Vagina (tissue), 2 donors: Measurements from ENCODE around the gene GAS7. TPM values are rescaled to one million over a fixed set of nuclear protein-coding genes. Genes with fewer than 3 reads are reported as not detected.

Source experiments
- DNase-seq, 2 donors: peaks; one replicate each; pipeline ENCODE4 v3.0.0-alpha.2; 2017; ENCODE audit errors: extremely low spot score in 2 of 2
- H3K27ac ChIP-seq: fragments of 200-600 bp; sonication (generic); one replicate; pipeline ENCODE4 v1.5.1; 2019
- H3K27me3 ChIP-seq: fragments of 200-600 bp; sonication (generic); one replicate; pipeline ENCODE4 v1.5.1; 2019
- H3K36me3 ChIP-seq, 2 donors: fragments of 200-600 bp; sonication (generic); one replicate each; pipeline ENCODE4 v1.5.1; 2017 to 2019
- H3K4me1 ChIP-seq: fragments of 200-600 bp; sonication (generic); one replicate; pipeline ENCODE4 v1.5.1; 2019
- H3K4me3 ChIP-seq, 2 donors: fragments of 200-600 bp; sonication (generic); 1 replicate in 1 of 2; 2 replicates in 1 of 2; pipeline ENCODE4 v1.5.1; 2016 to 2019
- H3K9me3 ChIP-seq: fragments of 200-600 bp; sonication (generic); one replicate; pipeline ENCODE4 v1.5.1; 2019
- POLR2A ChIP-seq, 2 donors: fragments of 450-650 bp; IDR thresholded peaks; one replicate each; pipeline ENCODE4 v1.6.1; 2017; ENCODE audit warnings: antibody characterized with exemption in 2 of 2, mild to moderate bottlenecking in 2 of 2, moderate library complexity in 2 of 2
- POLR2AphosphoS5 ChIP-seq, 2 donors: sonication (generic); formaldehyde crosslinking; IDR thresholded peaks; one replicate each; pipeline ENCODE4 v1.9.0; 2017; ENCODE audit warnings: antibody characterized with exemption in 2 of 2, mild to moderate bottlenecking in 2 of 2, low read depth in 1 of 2; ENCODE audit not compliant: insufficient read depth in 1 of 2
- intact Hi-C: fragments of 100-400 bp; cut with DNase I; formaldehyde crosslinking; loops from one replicate; pipeline ENCODE4 v1.15.1; 2023
- total RNA-seq: library from RNA; depleted of rRNA; stranded (reverse); fragments of >200 nt; gene quantifications from one replicate; pipeline ENCODE4 v1.2.3, GENCODE V29; 2016
- TF ChIP-seq, protein P1 (sequence below), 3 experiments: fragments of 450-650 bp in 2 of 3; fragments of 200-600 bp in 1 of 3; sonication (generic) in 1 of 3; IDR thresholded peaks; one replicate each; pipeline ENCODE4 v1.5.1; 2017 to 2019; ENCODE audit warnings: antibody characterized with exemption in 3 of 3, mild to moderate bottlenecking in 2 of 3, moderate library complexity in 2 of 3

Gene GAS7
- total RNA-seq, 1 donor from 2014 or later, result 47.1 TPM

DNA sequence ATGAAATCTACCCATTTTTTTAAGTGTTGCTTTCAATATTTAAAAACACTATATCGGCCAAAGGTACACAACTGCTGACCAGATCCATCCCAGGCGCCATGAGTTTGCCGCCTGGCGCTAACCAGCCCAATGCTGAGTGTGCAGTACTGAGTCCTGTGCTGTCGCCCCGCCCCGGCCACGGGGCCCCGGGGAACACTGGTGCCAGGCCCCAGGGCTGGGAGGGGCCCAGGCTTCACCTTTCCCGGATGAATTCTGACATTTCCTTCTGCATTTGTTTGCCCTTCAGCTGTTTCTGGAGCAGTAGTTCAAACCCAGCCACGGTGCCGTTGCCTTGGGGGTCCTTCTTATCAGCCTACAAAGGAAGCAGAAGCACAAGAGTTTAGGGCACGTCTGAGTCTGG lies 255.5 kb downstream of the GAS7 start:
- TF ChIP-seq, protein P1, sequence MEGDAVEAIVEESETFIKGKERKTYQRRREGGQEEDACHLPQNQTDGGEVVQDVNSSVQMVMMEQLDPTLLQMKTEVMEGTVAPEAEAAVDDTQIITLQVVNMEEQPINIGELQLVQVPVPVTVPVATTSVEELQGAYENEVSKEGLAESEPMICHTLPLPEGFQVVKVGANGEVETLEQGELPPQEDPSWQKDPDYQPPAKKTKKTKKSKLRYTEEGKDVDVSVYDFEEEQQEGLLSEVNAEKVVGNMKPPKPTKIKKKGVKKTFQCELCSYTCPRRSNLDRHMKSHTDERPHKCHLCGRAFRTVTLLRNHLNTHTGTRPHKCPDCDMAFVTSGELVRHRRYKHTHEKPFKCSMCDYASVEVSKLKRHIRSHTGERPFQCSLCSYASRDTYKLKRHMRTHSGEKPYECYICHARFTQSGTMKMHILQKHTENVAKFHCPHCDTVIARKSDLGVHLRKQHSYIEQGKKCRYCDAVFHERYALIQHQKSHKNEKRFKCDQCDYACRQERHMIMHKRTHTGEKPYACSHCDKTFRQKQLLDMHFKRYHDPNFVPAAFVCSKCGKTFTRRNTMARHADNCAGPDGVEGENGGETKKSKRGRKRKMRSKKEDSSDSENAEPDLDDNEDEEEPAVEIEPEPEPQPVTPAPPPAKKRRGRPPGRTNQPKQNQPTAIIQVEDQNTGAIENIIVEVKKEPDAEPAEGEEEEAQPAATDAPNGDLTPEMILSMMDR (IDR thresholded peaks at IDR 0.05), result no peak
- TF ChIP-seq POLR2A (IDR thresholded peaks at IDR 0.05) (no peak), POLR2AphosphoS5 (IDR thresholded peaks at IDR 0.05; ENCODE audit: insufficient read depth in 1 of 2, low read depth in 1 of 2) (no peak)
- intact Hi-C loops, result no loop called here
- Histone ChIP-seq H3K4me1 (peaks cover 23% of the 10 kb centered on the region), H3K9me3 (no peaks in the 10 kb centered on the region), H3K27me3 (no peaks in the 10 kb centered on the region), H3K36me3 (peaks cover 0 to 17% of the 10 kb centered on the region in 2 donors), H3K27ac (peak overlapping the region; percentile 7), H3K4me3 (no peak overlapping the region)
- no peak for DNase-seq

DNA sequence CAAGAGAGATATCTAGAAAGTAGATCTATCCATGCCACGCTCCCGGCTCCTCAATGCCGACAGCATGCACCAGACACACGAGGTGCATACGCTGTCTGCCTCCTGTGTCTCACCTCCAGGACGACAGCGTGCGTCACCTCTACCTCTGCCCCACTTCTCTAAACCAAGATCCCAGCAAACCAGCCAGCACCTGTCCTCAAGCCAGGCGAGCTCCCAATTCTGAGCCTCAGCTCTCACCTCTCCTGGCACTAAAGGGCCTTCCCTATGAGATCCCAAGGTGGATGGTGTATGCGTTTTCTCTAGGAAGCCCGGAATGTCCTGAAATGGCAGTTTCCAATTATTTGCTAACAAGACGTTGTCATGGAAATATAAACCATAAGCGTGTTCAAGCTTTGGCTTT lies 257.1 kb downstream of the GAS7 start:
- intact Hi-C loops, result no loop called here
- H3K27me3 ChIP-seq, result no peaks in the 10 kb centered on the region
- peaks cover 0 to 17% of the 10 kb centered on the region in 2 donors for H3K36me3 ChIP-seq

DNA sequence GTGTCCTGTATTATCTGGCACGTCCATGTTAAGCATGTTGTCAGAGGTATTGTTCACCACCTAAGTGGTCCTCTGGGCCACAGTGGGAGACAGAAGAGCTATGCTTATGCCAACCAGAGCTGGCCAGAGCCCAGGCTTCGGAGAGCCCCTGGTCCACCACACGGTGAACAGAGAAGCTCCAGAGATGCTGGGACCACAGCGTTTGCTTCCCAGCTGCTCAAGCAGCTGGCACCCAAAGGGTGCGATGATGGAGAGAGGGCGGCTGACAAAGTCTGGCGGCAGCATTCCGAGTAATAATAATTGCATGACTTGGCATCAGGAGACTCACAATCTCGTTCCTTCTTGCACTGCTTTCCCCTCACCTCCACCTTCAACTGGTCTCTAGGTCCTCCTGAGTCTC lies 257.6 kb downstream of the GAS7 start:
- peaks cover 0 to 17% of the 10 kb centered on the region in 2 donors for H3K36me3 ChIP-seq
- no peaks in the 10 kb centered on the region for H3K9me3 ChIP-seq
- H3K27ac ChIP-seq, result no peak overlapping the region
- no peak for DNase-seq
- H3K27me3 ChIP-seq, result no peaks in the 10 kb centered on the region
- no peak overlapping the region for H3K4me3 ChIP-seq
- peaks cover 39% of the 10 kb centered on the region for H3K4me1 ChIP-seq
- no peak for TF ChIP-seq POLR2A (IDR thresholded peaks at IDR 0.05)
- intact Hi-C loops, result no loop called here

More for the DNA sequence above, 257.1 kb downstream of the GAS7 start:
- Histone ChIP-seq H3K9me3 (no peaks in the 10 kb centered on the region), H3K4me1 (peaks cover 35% of the 10 kb centered on the region), H3K4me3 (no peak overlapping the region), H3K27ac (no peak overlapping the region)
- no peak for DNase-seq
- TF ChIP-seq POLR2A (IDR thresholded peaks at IDR 0.05), result no peak
- TF ChIP-seq POLR2AphosphoS5 (IDR thresholded peaks at IDR 0.05; ENCODE audit: insufficient read depth in 1 of 2, low read depth in 1 of 2), result no peak
- TF ChIP-seq, protein P1 (IDR thresholded peaks at IDR 0.05), result no peak

DNA sequence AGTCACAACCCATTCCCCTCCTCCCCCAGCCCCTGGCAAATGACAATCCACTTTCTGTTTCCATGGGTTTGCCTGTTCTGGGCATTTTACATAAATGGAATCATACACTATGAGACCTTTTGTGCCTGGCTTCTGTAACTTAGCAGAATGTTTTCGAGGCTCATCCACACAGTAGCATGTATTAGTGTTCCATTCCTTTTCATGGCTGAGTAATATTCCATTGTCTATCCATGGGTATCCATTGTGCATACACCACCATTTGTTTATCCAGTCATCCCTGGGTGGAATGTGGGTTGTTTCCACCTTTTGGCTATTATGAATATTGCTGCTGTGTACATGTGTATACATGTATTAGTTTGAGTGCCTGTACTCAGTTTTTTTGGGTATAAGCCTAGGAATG lies 259.6 kb downstream of the GAS7 start:
- Histone ChIP-seq H3K27ac (peak overlapping the region; percentile 17), H3K36me3 (peaks cover 0 to 17% of the 10 kb centered on the region in 2 donors), H3K4me1 (peaks cover 41% of the 10 kb centered on the region), H3K9me3 (no peaks in the 10 kb centered on the region), H3K4me3 (no peak overlapping the region), H3K27me3 (no peaks in the 10 kb centered on the region)
- TF ChIP-seq, protein P1 (IDR thresholded peaks at IDR 0.05), result no peak
- no peak for TF ChIP-seq POLR2A (IDR thresholded peaks at IDR 0.05)
- TF ChIP-seq POLR2AphosphoS5 (IDR thresholded peaks at IDR 0.05; ENCODE audit: insufficient read depth in 1 of 2, low read depth in 1 of 2), result no peak
- DNase-seq, result no peak
- intact Hi-C loops, result no loop called here

DNA sequence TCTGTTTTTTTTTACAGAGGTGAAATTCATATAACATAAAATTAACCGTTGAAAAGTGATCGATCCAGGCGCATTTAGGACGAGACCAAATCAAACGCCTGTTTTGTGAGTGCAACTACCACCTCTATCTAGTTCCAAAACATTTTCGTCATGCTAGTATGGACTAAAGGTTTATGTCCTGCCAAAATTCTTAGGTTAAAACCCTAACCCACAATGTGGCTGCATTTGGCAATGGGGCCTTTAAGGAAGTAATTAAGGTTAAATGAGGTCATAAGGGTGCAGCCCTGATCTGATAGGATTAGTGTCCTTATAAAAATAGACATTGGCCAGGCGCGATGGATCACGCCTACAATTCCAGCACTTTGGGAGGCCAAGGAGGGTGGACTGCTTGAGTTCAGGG lies 260.5 kb downstream of the GAS7 start:
- H3K4me3 ChIP-seq, result no peak overlapping the region
- H3K9me3 ChIP-seq, result no peaks in the 10 kb centered on the region
- peaks cover 0 to 17% of the 10 kb centered on the region in 2 donors for H3K36me3 ChIP-seq
- peaks cover 32% of the 10 kb centered on the region for H3K4me1 ChIP-seq
- H3K27ac ChIP-seq, result peak overlapping the region; percentile 27
- DNase-seq, result no peak
- TF ChIP-seq POLR2A (IDR thresholded peaks at IDR 0.05) (no peak), POLR2AphosphoS5 (IDR thresholded peaks at IDR 0.05; ENCODE audit: insufficient read depth in 1 of 2, low read depth in 1 of 2) (no peak)
- H3K27me3 ChIP-seq, result no peaks in the 10 kb centered on the region
- intact Hi-C loops, result no loop called here

DNA sequence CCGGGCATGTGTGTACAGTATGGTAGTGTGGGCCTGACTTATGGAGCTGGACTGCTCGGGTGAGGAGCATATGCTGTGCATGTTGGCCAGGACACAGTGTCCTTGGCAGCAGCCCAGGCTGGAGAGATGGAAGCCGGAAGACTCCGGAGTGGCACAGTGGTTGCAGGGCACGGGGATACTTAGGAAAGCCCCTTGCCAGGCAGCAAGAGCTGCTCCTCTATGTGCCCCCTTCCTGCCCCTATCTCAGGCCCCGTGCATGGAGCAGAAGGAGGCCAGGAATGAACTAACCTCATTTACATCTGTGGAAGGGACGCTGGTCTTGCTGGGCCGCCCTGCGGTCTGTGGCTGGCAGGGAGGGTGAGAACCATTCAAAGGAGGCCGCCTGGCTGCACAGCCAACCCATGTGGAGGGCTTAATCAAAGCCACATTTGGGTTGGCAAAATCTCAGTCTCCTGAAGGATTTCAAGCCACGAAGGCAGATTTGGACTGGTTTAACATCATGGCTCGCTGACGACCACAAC lies 261.1 kb downstream of the GAS7 start:
- Histone ChIP-seq H3K36me3 (peaks cover 0 to 12% of the 10 kb centered on the region in 2 donors), H3K4me3 (no peak overlapping the region), H3K27ac (peak overlapping the region; percentile 27), H3K4me1 (peaks cover 29% of the 10 kb centered on the region), H3K9me3 (no peaks in the 10 kb centered on the region), H3K27me3 (no peaks in the 10 kb centered on the region)
- intact Hi-C loops, result no loop called here
- no peak for TF ChIP-seq POLR2A (IDR thresholded peaks at IDR 0.05)
- peak in 1 of 2 donors; percentile 69 for TF ChIP-seq POLR2AphosphoS5 (IDR thresholded peaks at IDR 0.05; ENCODE audit: insufficient read depth in 1 of 2, low read depth in 1 of 2)
- TF ChIP-seq, protein P1 (IDR thresholded peaks at IDR 0.05), result no peak
- no peak for DNase-seq
